OCI-LY1 (cell line): ENCODE data around the gene CDK9.
A peak's percentile ranks its signal among the peaks of the same experiment; 100 is the strongest.

Experiments
- H2AFZ ChIP-seq: fragments of 200-600 bp; sonication (generic), shearing (Covaris generic); 2 replicates; pipeline ENCODE4 v1.6.0; 2014; ENCODE audit warnings: antibody characterized with exemption, mild to moderate bottlenecking, low read length
- H3F3A ChIP-seq: fragments of 200-600 bp; sonication (generic), shearing (Covaris generic); 2 replicates; pipeline ENCODE4 v1.6.0; 2014; ENCODE audit warnings: mild to moderate bottlenecking, antibody characterized with exemption, low read length, moderate library complexity; ENCODE audit not compliant: insufficient read depth
- H3K27ac ChIP-seq: fragments of 200-600 bp; sonication (generic); 2 replicates; pipeline ENCODE4 v1.5.1; 2014; ENCODE audit warnings: low read length, mixed run types, mild to moderate bottlenecking, low read depth; ENCODE audit not compliant: poor library complexity, severe bottlenecking
- H3K27me3 ChIP-seq: fragments of 200-600 bp; sonication (generic); 2 replicates; pipeline ENCODE4 v1.6.0; 2014; ENCODE audit warnings: antibody characterized with exemption, mild to moderate bottlenecking, low read length, moderate library complexity; ENCODE audit not compliant: insufficient read depth
- H3K36me3 ChIP-seq: fragments of 200-600 bp; sonication (generic); 2 replicates; pipeline ENCODE4 v1.6.1; 2014; ENCODE audit warnings: mild to moderate bottlenecking, antibody characterized with exemption, low read length, moderate library complexity, mixed read lengths; ENCODE audit not compliant: insufficient read depth
- H3K4me1 ChIP-seq: fragments of 200-600 bp; sonication (generic); 2 replicates; pipeline ENCODE4 v1.5.1; 2014; ENCODE audit warnings: mild to moderate bottlenecking, low read length, moderate library complexity; ENCODE audit not compliant: insufficient read depth, severe bottlenecking
- H3K4me2 ChIP-seq: fragments of 200-600 bp; sonication (generic), shearing (Covaris generic); 2 replicates; pipeline ENCODE4 v1.6.1; 2014; ENCODE audit warnings: low read length
- H3K4me3 ChIP-seq: fragments of 200-600 bp; sonication (generic); 2 replicates; pipeline ENCODE4 v1.5.1; 2014; ENCODE audit warnings: low read length, low read depth, mild to moderate bottlenecking, mixed read lengths; ENCODE audit not compliant: poor library complexity, severe bottlenecking
- H3K79me2 ChIP-seq: fragments of 200-600 bp; shearing (Covaris generic); 2 replicates; pipeline ENCODE4 v1.6.1; 2016; ENCODE audit warnings: mixed run types, low read length, mixed read lengths; ENCODE audit not compliant: insufficient read depth
- H3K9ac ChIP-seq: fragments of 200-600 bp; sonication (generic), shearing (Covaris generic); 2 replicates; pipeline ENCODE4 v1.6.1; 2014; ENCODE audit warnings: mild to moderate bottlenecking, low read length, mixed read lengths
- H3K9me2 ChIP-seq: fragments of 200-600 bp; sonication (generic), shearing (Covaris generic); 2 replicates; pipeline ENCODE4 v1.6.1; 2014; ENCODE audit warnings: low read depth, mild to moderate bottlenecking, low read length, mixed read lengths
- H3K9me3 ChIP-seq: fragments of 200-600 bp; shearing (Covaris generic); 2 replicates; pipeline ENCODE4 v1.6.1; 2014; ENCODE audit warnings: low read length, mixed read lengths
- H4K20me1 ChIP-seq: fragments of 200-600 bp; sonication (generic), shearing (Covaris generic); 2 replicates; pipeline ENCODE4 v1.6.0; 2016; ENCODE audit warnings: mild to moderate bottlenecking, low read length; ENCODE audit not compliant: insufficient read depth
- EZH2 ChIP-seq: fragments of 200-600 bp; sonication (generic), shearing (Covaris generic); IDR thresholded peaks from 2 replicates; pipeline ENCODE4 v1.8.0; 2017; ENCODE audit warnings: borderline replicate concordance, mixed run types, mild to moderate bottlenecking, antibody characterized with exemption, low read length, moderate library complexity, mixed read lengths
- TF ChIP-seq, protein P1 (sequence below): fragments of 200-600 bp; sonication (generic), shearing (Covaris generic); IDR thresholded peaks from 2 replicates; pipeline ENCODE4 v1.5.1; 2017; ENCODE audit warnings: mild to moderate bottlenecking, antibody characterized with exemption, low read length, moderate library complexity, mixed read lengths

CDK9 gene

GRCh38 chr9:127801955-127802575 lies 16.2 kb downstream of the CDK9 start:
- Histone ChIP-seq H3F3A (no peaks in the 10 kb centered on the region), H3K4me1 (peaks cover 28% of the 10 kb centered on the region), H2AFZ (no peak overlapping the region), H3K9me3 (no peaks in the 10 kb centered on the region), H3K36me3 (peaks cover 15% of the 10 kb centered on the region), H3K4me3 (peak overlapping the region; percentile 100), H3K79me2 (peaks cover 8% of the 10 kb centered on the region; the same call in 1 of the 2 replicates), H3K27ac (peak overlapping the region; percentile 67), H4K20me1 (no peaks in the 10 kb centered on the region), H3K27me3 (no peaks in the 10 kb centered on the region), H3K9ac (peak overlapping the region; percentile 59), H3K9me2 (no peaks in the 10 kb centered on the region), H3K4me2 (peak overlapping the region; percentile 79)
- no peak for TF ChIP-seq EZH2
- TF ChIP-seq, protein P1, sequence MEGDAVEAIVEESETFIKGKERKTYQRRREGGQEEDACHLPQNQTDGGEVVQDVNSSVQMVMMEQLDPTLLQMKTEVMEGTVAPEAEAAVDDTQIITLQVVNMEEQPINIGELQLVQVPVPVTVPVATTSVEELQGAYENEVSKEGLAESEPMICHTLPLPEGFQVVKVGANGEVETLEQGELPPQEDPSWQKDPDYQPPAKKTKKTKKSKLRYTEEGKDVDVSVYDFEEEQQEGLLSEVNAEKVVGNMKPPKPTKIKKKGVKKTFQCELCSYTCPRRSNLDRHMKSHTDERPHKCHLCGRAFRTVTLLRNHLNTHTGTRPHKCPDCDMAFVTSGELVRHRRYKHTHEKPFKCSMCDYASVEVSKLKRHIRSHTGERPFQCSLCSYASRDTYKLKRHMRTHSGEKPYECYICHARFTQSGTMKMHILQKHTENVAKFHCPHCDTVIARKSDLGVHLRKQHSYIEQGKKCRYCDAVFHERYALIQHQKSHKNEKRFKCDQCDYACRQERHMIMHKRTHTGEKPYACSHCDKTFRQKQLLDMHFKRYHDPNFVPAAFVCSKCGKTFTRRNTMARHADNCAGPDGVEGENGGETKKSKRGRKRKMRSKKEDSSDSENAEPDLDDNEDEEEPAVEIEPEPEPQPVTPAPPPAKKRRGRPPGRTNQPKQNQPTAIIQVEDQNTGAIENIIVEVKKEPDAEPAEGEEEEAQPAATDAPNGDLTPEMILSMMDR: no peak; the same call in 1 of the 2 replicates

DNA sequence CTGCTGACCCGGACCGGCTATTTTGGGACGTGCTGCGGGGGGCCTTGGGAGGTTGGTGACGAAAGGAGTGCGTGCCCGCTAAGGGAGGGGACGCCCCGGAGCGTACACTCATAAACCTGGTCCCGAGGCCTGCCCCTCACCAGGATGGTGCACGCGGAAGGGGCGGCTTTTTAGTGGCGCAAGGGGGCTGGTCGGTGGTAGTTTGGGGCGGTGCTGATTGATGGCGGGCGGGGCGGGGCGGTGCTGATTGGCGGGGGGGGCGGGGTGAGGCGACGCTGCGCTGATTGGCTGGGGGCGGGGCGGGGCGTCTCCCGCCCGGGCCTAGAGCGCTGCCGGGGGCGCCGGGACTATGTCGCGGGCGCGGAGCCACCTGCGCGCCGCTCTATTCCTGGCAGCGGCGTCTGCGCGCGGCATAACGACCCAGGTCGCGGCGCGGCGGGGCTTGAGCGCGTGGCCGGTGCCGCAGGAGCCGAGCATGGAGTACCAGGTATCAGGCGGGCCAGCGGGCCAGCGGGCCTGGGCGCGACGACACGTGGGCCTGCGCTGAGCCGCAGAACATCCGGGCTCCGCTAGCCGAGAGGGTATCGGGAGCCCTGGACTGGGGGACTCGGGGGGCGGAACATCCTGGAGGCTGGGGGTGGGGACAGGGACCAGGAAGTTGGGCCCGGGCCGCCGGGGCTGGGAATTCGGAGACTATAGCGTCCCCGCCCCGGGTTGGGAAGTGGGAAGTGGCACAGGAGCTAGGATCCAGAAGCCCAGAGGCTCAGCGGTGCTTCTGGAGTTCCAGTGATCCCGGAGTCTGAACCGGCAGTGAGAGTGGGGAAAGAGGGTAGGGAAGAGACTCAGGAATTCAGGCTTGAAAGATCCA lies 17.0 kb downstream of the CDK9 start, which contains the start of gene FPGS:
FPGS (plus strand) TSS at position 307 of the 868 bp plus-strand sequence; CDS start at position 350, 43 bp downstream.
- H3K4me3 ChIP-seq: peak within 1 kb of the TSS; percentile 100

More for the DNA sequence above, 17.0 kb downstream of the CDK9 start, which contains the start of gene FPGS:
- Histone ChIP-seq H3F3A (no peaks in the 10 kb centered on the region), H3K27me3 (no peaks in the 10 kb centered on the region), H3K4me2 (peak within 1 kb of the TSS; percentile 99), H3K4me1 (peaks cover 21% of the 10 kb centered on the region), H3K9ac (peak within 1 kb of the TSS; percentile 100), H2AFZ (no peak within 1 kb of the TSS), H3K27ac (peak within 1 kb of the TSS; percentile 74), H3K9me2 (no peaks in the 10 kb centered on the region), H3K36me3 (peaks cover 22% of the 10 kb centered on the region), H4K20me1 (no peaks in the 10 kb centered on the region), H3K79me2 (peaks cover 8% of the 10 kb centered on the region; the same call in 1 of the 2 replicates), H3K9me3 (no peaks in the 10 kb centered on the region)
- TF ChIP-seq, protein P1: 0 out of 2 replicates have a peak, but pooled peaks have one; percentile 27
- TF ChIP-seq EZH2: no peak
